Endometrial microvascular endothelial cells (primary cell): ENCODE data around the gene AFP. TPM values are rescaled to one million over a fixed set of nuclear protein-coding genes. Genes with fewer than 3 reads are reported as not detected.
"Not testable (repeated sequence)": the region's sequence is repeated elsewhere in the genome, so short reads cannot be mapped to it uniquely, and the experiment has no call there.

Source experiments
- in situ Hi-C: cut with HindIII; loops from 2 replicates; pipeline ENCODE4 v1.10.0; 2017; ENCODE audit warnings: low sequenced_read_pairs, low pct_unique_long_range_greater_than_20kb; ENCODE audit errors: inconsistent ontology term
- total RNA-seq: library from RNA; depleted of rRNA; stranded (reverse); fragments of >200 nt; gene quantifications from one replicate; pipeline ENCODE4 v1.2.3, GENCODE V29; 2015; ENCODE audit errors: inconsistent ontology term

Gene AFP
- not detected for total RNA-seq

DNA sequence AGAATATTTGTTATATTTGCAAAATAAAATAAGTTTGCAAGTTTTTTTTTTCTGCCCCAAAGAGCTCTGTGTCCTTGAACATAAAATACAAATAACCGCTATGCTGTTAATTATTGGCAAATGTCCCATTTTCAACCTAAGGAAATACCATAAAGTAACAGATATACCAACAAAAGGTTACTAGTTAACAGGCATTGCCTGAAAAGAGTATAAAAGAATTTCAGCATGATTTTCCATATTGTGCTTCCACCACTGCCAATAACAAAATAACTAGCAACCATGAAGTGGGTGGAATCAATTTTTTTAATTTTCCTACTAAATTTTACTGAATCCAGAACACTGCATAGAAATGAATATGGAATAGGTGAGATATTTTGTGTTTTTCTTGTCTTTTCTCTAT lies at the start of gene AFP:
AFP (plus strand) TSS at position 238 of the 400 bp plus-strand sequence; CDS start at position 280, 42 bp downstream.
- in situ Hi-C loops, result no loop called here

DNA sequence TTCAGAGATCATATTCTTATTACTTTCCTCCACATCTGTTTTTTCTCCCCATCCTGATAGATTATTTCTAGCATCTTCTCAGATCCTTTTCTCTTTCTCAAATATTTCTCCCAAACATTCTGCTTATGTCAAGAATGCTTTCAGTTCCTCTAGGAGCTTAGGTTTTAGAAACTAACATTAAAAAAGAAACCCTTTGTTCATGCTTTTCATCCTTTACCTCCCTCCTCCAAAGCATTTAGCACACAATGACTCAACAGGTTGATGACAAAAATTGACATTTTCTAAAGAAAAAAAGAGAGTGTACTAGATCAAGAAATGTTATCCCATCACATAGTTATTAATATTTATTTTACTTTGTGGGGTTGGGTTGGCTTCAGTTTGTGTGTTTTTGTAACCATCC lies 48.5 kb upstream of the AFP start:
- in situ Hi-C loops, result no loop called here

GRCh38 chr4:73388887-73389286 lies 47.1 kb upstream of the AFP start:
- in situ Hi-C loops, result no loop called here

- in situ Hi-C loops, result not testable (repeated sequence)
Observed at GRCh38 chr4:73389663-73390062, 46.4 kb upstream of the AFP start.

GRCh38 chr4:73391774-73392173 lies 44.2 kb upstream of the AFP start:
- in situ Hi-C loops, result no loop called here

- in situ Hi-C loops, result no loop called here
Observed at GRCh38 chr4:73392936-73393335, 43.1 kb upstream of the AFP start.

DNA sequence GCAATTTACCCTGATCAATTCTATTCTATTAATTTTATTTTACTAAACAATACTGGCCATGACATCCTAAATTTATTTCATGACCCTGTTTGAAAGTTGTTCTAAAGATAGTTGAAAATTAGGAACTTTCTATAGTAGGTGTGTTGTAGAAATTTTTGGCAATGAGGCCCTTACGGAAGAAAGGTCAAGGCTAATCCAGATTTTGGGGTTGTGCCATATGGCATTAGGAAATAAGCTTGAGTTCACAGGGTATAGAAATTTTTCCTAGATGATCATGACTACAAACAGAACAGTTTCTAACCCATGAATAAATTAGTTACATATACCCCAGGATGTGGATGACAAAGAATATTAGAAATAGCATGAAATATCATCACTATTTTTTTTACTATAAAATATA lies 39.7 kb upstream of the AFP start:
- in situ Hi-C loops, result no loop called here

- in situ Hi-C loops, result no loop called here
Observed at GRCh38 chr4:73396993-73397972, 38.7 kb upstream of the AFP start.

- in situ Hi-C loops, result no loop called here
Observed at GRCh38 chr4:73401412-73401811, 34.6 kb upstream of the AFP start.

DNA sequence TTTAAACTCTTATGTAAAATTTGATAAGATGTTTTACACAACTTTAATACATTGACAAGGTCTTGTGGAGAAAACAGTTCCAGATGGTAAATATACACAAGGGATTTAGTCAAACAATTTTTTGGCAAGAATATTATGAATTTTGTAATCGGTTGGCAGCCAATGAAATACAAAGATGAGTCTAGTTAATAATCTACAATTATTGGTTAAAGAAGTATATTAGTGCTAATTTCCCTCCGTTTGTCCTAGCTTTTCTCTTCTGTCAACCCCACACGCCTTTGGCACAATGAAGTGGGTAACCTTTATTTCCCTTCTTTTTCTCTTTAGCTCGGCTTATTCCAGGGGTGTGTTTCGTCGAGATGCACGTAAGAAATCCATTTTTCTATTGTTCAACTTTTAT lies 32.0 kb upstream of the AFP start, which contains the start of gene ALB:
ALB (plus strand) TSS at position 246 of the 400 bp plus-strand sequence; CDS start at position 287, 41 bp downstream.
- in situ Hi-C loops, result no loop called here

GRCh38 chr4:73404457-73404856 lies 31.6 kb upstream of the AFP start:
- in situ Hi-C loops, result no loop called here

GRCh38 chr4:73405138-73405537 lies 30.9 kb upstream of the AFP start:
- in situ Hi-C loops, result no loop called here

- in situ Hi-C loops, result no loop called here
Observed at GRCh38 chr4:73406548-73406875, 29.5 kb upstream of the AFP start.

DNA sequence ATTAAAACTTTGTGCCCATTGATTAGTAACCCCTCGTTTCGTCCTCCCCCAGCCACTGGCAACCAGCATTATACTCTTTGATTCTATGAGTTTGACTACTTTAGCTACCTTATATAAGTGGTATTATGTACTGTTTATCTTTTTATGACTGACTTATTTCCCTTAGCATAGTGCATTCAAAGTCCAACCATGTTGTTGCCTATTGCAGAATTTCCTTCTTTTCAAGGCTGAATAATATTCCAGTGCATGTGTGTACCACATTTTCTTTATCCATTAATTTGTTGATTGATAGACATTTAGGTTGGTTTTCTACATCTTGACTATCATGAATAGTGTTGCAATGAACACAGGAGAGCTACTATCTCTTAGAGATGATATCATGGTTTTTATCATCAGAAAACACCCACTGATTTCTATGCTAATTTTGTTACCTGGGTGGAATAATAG lies 28.8 kb upstream of the AFP start:
- in situ Hi-C loops, result no loop called here

DNA sequence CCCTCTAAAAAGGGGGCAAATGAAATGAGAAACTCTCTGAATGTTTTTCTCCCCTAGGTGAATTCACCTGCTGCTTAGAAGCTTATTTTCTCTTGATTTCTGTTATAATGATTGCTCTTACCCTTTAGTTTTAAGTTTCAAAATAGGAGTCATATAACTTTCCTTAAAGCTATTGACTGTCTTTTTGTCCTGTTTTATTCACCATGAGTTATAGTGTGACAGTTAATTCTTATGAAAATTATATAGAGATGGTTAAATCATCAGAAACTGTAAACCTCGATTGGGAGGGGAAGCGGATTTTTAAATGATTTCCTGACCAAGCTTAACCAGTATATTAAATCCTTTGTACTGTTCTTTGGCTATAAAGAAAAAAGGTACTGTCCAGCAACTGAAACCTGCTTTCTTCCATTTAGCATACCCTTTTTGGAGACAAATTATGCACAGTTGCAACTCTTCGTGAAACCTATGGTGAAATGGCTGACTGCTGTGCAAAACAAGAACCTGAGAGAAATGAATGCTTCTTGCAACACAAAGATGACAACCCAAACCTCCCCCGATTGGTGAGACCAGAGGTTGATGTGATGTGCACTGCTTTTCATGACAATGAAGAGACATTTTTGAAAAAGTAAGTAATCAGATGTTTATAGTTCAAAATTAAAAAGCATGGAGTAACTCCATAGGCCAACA lies 27.7 kb upstream of the AFP start:
- in situ Hi-C loops, result no loop called here

- in situ Hi-C loops, result no loop called here
Observed at GRCh38 chr4:73409012-73409862, 26.8 kb upstream of the AFP start.

DNA sequence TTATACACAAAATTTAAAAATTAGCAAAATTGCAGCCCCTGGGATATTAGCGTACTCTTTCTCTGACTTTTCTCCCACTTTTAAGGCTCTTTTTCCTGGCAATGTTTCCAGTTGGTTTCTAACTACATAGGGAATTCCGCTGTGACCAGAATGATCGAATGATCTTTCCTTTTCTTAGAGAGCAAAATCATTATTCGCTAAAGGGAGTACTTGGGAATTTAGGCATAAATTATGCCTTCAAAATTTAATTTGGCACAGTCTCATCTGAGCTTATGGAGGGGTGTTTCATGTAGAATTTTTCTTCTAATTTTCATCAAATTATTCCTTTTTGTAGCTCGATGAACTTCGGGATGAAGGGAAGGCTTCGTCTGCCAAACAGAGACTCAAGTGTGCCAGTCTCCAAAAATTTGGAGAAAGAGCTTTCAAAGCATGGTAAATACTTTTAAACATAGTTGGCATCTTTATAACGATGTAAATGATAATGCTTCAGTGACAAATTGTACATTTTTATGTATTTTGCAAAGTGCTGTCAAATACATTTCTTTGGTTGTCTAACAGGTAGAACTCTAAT lies 26.0 kb upstream of the AFP start:
- in situ Hi-C loops, result no loop called here

- in situ Hi-C loops, result no loop called here
Observed at GRCh38 chr4:73410916-73411730, 24.9 kb upstream of the AFP start.
